NCI-H1417 (cell line): ENCODE results near the gene SP100.

ENCODE experiments used
- DNase-seq, 3 experiments: peaks; one replicate each; lab custom pipeline; 2025; lab: John Stamatoyannopoulos, UW

SP100 gene

GRCh38 chr2:230542751-230543150, 126.8 kb downstream of the SP100 start:
- no peak for DNase-seq

- DNase-seq: no peak
These were observed 136.2 kb downstream of the SP100 start for GRCh38 chr2:230552181-230552580.

- DNase-seq: no peak
These were observed 141.1 kb downstream of the SP100 start for GRCh38 chr2:230557065-230557464.

GRCh38 chr2:230564805-230565779, 149.1 kb downstream of the SP100 start:
- DNase-seq: no peak

GRCh38 chr2:230569298-230569697, 153.3 kb downstream of the SP100 start:
- no peak for DNase-seq

GRCh38 chr2:230570987-230571386, 155.0 kb downstream of the SP100 start:
- DNase-seq: no peak

- no peak for DNase-seq
These were observed 159.8 kb downstream of the SP100 start for GRCh38 chr2:230575642-230576324.

- no peak for DNase-seq
These were observed 161.1 kb downstream of the SP100 start for GRCh38 chr2:230577114-230577513.

- no peak for DNase-seq
These were observed 162.1 kb downstream of the SP100 start for GRCh38 chr2:230578106-230578505.

- DNase-seq: no peak
These were observed 166.9 kb downstream of the SP100 start for GRCh38 chr2:230582851-230583283.

GRCh38 chr2:230583581-230583980, 167.6 kb downstream of the SP100 start:
- DNase-seq: no peak

- DNase-seq: no peak
These were observed 170.5 kb downstream of the SP100 start for GRCh38 chr2:230586328-230586982.

GRCh38 chr2:230589025-230589424, 173.0 kb downstream of the SP100 start:
- no peak for DNase-seq

GRCh38 chr2:230589497-230590015, 173.6 kb downstream of the SP100 start:
- no peak for DNase-seq

GRCh38 chr2:230590333-230590732, 174.3 kb downstream of the SP100 start:
- no peak for DNase-seq

GRCh38 chr2:230591850-230592249, 175.8 kb downstream of the SP100 start:
- no peak for DNase-seq

- no peak for DNase-seq
These were observed 176.8 kb downstream of the SP100 start for GRCh38 chr2:230592775-230593174.
